ENCODE measurements around the gene GRM1.

Gene GRM1

GRCh38 chr6:146441907-146442306, 413.0 kb downstream of the GRM1 start:
- H3K4me3 ChIP-seq (ENCODE audit: low read length, poor library complexity, severe bottlenecking): no peak overlapping the region
- no peak overlapping the region for H2AFZ ChIP-seq (ENCODE audit: low read length)
- H3K9me3 ChIP-seq (ENCODE audit: insufficient read depth, low read depth, low read length): no peaks in the 10 kb centered on the region
- no peak overlapping the region for H3K4me2 ChIP-seq (ENCODE audit: low read depth, low read length, poor library complexity, severe bottlenecking)
- TF ChIP-seq, protein P1, sequence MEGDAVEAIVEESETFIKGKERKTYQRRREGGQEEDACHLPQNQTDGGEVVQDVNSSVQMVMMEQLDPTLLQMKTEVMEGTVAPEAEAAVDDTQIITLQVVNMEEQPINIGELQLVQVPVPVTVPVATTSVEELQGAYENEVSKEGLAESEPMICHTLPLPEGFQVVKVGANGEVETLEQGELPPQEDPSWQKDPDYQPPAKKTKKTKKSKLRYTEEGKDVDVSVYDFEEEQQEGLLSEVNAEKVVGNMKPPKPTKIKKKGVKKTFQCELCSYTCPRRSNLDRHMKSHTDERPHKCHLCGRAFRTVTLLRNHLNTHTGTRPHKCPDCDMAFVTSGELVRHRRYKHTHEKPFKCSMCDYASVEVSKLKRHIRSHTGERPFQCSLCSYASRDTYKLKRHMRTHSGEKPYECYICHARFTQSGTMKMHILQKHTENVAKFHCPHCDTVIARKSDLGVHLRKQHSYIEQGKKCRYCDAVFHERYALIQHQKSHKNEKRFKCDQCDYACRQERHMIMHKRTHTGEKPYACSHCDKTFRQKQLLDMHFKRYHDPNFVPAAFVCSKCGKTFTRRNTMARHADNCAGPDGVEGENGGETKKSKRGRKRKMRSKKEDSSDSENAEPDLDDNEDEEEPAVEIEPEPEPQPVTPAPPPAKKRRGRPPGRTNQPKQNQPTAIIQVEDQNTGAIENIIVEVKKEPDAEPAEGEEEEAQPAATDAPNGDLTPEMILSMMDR (conservative IDR thresholded peaks at IDR 0.05; ENCODE audit: low read length): no peak
- no peak for TF ChIP-seq EZH2phosphoT487 (IDR thresholded peaks at IDR 0.05; ENCODE audit: borderline replicate concordance)
- no peaks in the 10 kb centered on the region for H3K27me3 ChIP-seq (ENCODE audit: insufficient read depth, low read length, poor library complexity, severe bottlenecking)
- H4K20me1 ChIP-seq (ENCODE audit: insufficient read depth, low read length, poor library complexity, severe bottlenecking): no peaks in the 10 kb centered on the region
- H3F3A ChIP-seq (ENCODE audit: low read depth): no peaks in the 10 kb centered on the region; the same call in 1 of the 2 replicates
- H3K79me2 ChIP-seq (ENCODE audit: insufficient read depth, low read length): no peaks in the 10 kb centered on the region
- H3K36me3 ChIP-seq (ENCODE audit: insufficient read depth, low read length): no peaks in the 10 kb centered on the region
- no peaks in the 10 kb centered on the region for H3K9me2 ChIP-seq (replicated peaks; ENCODE audit: low read depth, low read length)
- no peak overlapping the region for H3K9ac ChIP-seq (ENCODE audit: low read depth, low read length, poor library complexity, severe bottlenecking)
- H3K4me1 ChIP-seq (ENCODE audit: insufficient read depth, low read length, poor library complexity, severe bottlenecking): peaks cover 11% of the 10 kb centered on the region

GRCh38 chr6:146444189-146444588, 415.3 kb downstream of the GRM1 start:
- Histone ChIP-seq H3K27me3 (ENCODE audit: insufficient read depth, low read length, poor library complexity, severe bottlenecking) (no peaks in the 10 kb centered on the region), H3K36me3 (ENCODE audit: insufficient read depth, low read length) (no peaks in the 10 kb centered on the region), H3K4me2 (ENCODE audit: low read depth, low read length, poor library complexity, severe bottlenecking) (peak overlapping the region; percentile 74), H4K20me1 (ENCODE audit: insufficient read depth, low read length, poor library complexity, severe bottlenecking) (no peaks in the 10 kb centered on the region), H3F3A (ENCODE audit: low read depth) (no peaks in the 10 kb centered on the region; the same call in 1 of the 2 replicates), H2AFZ (ENCODE audit: low read length) (peak overlapping the region; percentile 72), H3K9ac (ENCODE audit: low read depth, low read length, poor library complexity, severe bottlenecking) (peak overlapping the region; percentile 70), H3K4me3 (ENCODE audit: low read length, poor library complexity, severe bottlenecking) (peak overlapping the region; percentile 65), H3K4me1 (ENCODE audit: insufficient read depth, low read length, poor library complexity, severe bottlenecking) (peaks cover 11% of the 10 kb centered on the region), H3K79me2 (ENCODE audit: insufficient read depth, low read length) (no peaks in the 10 kb centered on the region), H3K9me2 (replicated peaks; ENCODE audit: low read depth, low read length) (no peaks in the 10 kb centered on the region), H3K9me3 (ENCODE audit: insufficient read depth, low read depth, low read length) (no peaks in the 10 kb centered on the region)
- TF ChIP-seq, protein P1 (conservative IDR thresholded peaks at IDR 0.05; ENCODE audit: low read length): no peak
- TF ChIP-seq EZH2phosphoT487 (IDR thresholded peaks at IDR 0.05; ENCODE audit: borderline replicate concordance): no peak

DNA sequence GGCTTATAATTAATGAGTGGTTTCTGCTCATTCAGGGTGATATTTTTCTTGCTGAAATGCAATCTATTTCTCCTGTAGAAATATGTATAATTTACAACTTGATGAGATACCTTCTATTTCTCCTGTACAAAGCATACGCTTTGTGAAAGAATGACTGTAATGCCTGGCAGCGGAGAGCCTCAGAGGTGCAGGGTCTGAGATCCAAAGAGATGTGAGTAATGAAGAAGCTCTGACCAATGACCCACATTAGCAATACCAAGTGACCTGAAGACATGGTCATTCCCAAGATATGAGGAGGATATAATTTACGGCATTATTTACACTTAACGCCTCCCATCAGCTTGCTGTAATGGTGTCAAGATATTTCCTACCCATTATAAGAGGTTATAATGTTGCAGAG, 416.4 kb downstream of the GRM1 start:
- Histone ChIP-seq H3K9me3 (ENCODE audit: insufficient read depth, low read depth, low read length) (no peaks in the 10 kb centered on the region), H3K79me2 (ENCODE audit: insufficient read depth, low read length) (no peaks in the 10 kb centered on the region), H3K4me3 (ENCODE audit: low read length, poor library complexity, severe bottlenecking) (no peak overlapping the region), H3F3A (ENCODE audit: low read depth) (no peaks in the 10 kb centered on the region; the same call in 1 of the 2 replicates), H2AFZ (ENCODE audit: low read length) (no peak overlapping the region), H3K4me1 (ENCODE audit: insufficient read depth, low read length, poor library complexity, severe bottlenecking) (peaks cover 11% of the 10 kb centered on the region), H3K27me3 (ENCODE audit: insufficient read depth, low read length, poor library complexity, severe bottlenecking) (no peaks in the 10 kb centered on the region), H3K9ac (ENCODE audit: low read depth, low read length, poor library complexity, severe bottlenecking) (no peak overlapping the region), H3K9me2 (replicated peaks; ENCODE audit: low read depth, low read length) (no peaks in the 10 kb centered on the region), H3K4me2 (ENCODE audit: low read depth, low read length, poor library complexity, severe bottlenecking) (no peak overlapping the region), H4K20me1 (ENCODE audit: insufficient read depth, low read length, poor library complexity, severe bottlenecking) (no peaks in the 10 kb centered on the region), H3K36me3 (ENCODE audit: insufficient read depth, low read length) (no peaks in the 10 kb centered on the region)
- TF ChIP-seq EZH2phosphoT487 (IDR thresholded peaks at IDR 0.05; ENCODE audit: borderline replicate concordance): no peak
- TF ChIP-seq, protein P1 (conservative IDR thresholded peaks at IDR 0.05; ENCODE audit: low read length): no peak

Data from Loucy (cell line).